NCI-H2227 (cell line): ENCODE results near the gene HPSE2.
"Not testable (repeated sequence)": the region's sequence is repeated elsewhere in the genome, so short reads cannot be mapped to it uniquely, and the experiment has no call there.

Experiments
- DNase-seq: peaks from one replicate; lab custom pipeline; 2025; ENCODE audit not compliant: unreplicated experiment; lab: John Stamatoyannopoulos, UW

Gene HPSE2

DNA sequence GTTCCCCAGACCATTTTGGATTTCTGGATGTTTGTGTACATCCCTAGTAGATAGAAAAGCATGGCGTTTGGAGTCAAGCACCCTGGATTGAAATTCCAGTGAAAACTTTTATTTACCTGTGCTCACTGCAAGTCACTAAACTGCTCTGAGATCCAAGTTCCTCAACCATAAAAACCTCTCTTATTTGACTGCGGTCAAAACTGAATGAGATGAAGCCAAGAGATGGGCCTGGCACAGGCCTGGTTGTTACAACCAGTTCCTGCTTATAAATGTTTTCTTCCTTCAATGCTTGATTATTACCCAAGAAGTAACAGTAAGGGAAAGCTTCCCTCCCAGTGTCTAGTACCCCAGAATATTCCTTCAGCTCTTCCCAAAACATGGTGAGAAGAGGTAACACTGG, 718.0 kb downstream of the HPSE2 start:
- no peak for DNase-seq

DNA sequence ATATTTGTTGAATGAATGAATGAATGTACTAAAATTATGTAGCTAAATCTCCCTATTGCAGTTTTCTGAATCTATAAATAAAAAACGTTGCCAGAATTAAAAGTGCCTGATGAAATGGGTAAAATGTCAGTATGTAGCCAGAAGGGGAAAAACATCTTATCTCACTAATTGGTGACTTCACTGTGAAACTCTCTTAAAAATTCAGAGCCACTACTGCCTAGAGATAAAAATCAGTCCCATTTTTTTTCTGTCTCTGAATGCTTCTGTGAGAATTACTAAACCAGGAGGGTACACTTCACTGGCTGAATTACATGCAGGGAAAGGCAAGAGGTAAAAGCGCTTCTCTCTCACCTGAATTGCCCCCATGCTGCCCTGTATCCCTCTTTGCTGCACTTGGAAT, 719.3 kb downstream of the HPSE2 start:
- DNase-seq, result no peak

DNA sequence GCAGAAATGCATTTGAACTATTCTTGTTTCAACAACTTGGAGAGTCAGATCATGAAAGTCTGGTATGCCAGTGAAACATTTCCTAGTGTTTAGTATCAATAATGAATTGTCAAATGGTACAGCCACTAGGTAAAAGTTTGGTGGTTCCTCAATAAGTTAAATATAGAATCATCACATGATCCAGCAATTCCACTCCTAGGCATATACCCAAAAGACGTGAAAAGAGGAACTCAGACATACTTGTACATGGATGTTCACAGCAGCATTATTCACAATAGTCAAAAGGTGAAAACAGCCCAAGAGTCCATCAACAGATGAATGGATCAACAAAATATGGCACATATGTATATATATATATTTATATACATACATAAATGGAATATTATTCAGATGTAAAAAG, 721.9 kb downstream of the HPSE2 start:
- no peak for DNase-seq

DNA sequence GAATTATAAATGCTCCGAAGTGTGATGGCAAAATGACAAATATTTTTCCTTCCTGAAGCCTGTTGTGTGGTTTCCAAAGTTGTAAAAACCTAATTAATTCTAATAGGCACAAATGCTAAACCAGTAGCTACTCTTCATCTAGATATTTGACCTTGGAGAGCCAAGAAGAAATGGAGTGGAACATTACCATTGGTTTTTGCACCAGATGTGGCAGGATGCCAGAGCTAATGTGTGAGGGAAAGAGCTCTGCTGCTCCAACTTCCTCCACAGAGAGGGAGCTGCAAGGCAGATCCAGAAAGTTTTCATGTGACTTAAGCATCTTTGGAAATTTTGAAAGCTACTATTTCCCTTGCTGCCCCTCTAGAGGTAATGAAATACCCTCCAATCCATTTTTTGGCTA, 723.8 kb downstream of the HPSE2 start:
- DNase-seq, result no peak

DNA sequence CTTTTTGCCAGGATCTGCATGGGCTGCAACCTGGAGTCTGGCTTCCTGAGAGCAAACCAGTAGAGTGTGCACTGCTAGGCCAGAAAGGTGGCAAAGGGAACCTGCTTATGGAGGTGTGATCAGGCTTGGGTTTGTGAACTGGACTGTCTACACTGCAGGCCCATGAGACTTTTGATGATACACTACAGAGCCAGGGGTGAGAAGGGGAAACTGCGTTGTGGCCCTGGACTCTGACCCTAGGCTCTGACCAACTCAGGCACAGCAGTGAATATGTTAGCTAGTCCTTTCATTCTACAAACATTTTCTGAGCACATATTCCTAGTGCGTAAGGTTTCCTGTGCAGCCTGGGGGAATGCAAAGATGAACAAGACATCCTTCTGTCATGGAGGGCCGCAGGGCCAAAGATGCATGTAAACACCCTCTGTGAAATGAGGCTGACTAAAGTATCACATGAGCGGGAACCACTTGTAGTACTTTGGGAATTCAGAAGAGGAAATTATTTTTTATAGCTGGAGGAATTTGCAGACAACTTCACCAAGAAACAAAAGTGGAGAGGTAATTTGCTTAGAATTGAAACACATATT, 725.1 kb downstream of the HPSE2 start:
- no peak for DNase-seq

DNA sequence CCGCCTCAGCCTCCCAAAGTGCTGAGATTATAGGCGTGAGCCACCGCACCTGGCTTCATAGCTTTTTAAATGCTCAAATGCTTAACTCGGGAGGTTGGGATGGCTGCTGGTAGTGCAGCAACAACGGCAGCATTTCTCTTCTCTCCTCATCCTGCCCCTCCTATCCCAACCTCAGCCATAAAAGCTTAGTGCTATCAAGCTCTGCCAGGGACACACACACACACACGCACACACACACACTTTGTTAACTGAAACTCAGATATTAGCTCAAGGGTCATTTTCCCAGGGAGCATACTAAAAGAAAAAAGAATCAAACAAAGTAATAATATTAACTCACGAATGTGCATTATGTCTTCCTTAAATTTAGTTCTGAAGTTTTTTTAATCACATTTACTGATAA, 725.9 kb downstream of the HPSE2 start:
- DNase-seq, result no peak

DNA sequence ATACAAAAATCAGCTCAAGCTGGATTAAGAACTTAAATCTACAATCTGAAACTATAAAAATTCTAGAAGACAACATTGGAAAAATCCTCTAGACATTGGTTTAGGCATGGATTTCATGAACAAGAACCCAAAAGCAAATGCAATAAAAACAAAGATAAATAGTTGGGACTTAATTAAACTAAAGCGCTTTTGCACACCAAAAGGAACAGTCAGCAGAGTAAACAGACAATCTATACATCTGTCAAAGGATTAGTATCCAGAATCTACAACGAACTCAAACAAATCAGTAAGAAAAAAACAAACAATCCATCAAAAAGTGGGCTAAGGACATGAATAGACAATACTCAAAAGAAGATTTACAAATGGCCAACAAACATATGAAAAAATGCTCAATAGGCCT, 733.1 kb downstream of the HPSE2 start:
- not testable (repeated sequence) for DNase-seq

DNA sequence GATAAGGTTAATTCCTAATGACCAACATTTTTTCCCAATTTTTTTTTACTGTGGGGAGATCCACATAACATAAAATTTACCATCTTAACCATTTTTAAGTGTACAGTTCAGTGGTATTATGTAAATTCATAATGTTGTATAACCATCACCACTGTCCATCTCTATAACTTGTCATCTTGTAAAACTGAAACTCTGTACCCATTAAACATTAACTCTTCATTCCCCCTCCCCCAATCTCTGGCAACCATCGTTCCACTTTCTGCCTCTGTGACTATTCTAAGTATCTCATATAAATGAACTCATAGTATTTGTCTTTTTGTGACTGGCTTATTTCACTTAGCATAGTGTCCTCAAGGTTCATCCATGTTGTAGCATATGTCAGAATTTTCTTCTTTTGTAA, 742.9 kb downstream of the HPSE2 start:
- no peak for DNase-seq

DNA sequence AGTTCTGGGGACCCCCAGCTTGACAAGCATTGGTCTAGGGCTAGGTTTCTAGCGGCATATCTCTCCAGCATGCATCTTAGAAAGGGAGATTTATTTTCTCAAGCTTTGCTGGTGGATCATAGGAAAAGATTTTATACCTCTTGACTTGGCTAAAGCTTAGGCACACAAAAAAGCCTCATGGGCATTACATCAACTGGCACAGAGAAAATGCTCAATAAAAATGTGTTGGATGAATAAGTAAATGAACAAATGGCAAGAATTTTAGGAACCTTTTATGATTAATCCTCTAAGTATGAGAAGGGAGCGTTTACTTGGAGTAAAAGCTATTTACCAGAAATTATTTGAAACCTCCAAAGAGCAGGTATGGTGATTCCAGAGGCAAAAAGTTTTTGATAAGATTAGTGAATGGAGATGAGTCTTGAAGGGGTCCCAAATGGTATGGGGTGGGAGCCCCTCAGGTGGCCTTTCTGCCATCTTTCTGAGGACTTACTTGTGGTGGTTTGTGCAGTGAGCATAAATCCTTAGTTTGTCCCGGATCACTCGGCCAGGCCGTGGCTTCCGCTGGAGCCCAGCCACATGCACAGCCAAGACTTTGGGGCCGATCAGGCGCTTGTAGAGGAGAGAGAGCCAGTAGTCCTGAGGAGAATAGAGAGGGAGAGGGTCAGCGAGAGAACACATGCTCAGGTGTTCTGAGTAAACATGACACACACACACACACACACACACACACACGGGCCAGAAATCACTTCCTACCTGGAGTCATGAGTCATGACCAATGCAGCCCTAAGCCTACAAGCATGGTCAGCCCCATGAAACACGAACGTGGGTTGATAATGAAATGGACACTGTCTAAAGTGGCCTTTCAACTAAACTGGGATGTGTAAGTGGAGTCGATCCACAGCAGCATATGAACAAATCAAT, 745.8 kb downstream of the HPSE2 start:
- no peak for DNase-seq

DNA sequence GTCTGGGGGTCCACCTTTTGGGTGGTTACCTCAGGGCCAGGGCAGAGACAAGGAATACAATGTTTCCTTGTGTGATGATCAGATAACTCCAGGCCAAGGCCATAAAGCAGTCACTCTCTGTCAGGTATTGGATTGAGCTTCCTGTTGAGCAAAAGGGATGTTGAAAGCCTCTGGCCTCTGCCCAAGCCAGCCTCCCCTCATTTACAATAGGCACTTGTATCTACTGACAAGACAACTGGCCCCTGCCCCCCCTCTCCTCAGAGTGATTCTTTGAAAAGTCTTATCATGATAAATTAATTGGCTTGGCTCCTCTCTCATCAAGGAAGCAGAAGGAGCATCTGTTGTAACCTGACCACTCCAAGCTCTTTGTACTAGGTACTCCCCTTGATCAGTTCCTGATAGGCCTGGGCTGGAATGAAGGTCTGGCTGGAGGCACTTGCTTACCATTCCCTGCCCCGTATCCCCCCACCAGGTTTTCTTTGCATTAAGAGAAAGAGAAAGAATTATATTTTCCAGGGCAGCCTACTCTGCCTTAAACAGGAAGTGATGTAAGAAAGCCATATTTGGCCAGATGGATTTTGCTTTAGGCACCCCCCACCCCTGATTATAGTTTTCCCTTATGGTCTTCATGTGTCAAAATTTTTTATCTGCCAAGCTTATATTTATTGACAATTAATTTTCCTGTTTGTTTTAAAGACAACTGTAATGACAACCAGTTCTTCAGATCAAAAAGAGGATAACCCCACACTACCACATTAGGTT, 746.8 kb downstream of the HPSE2 start:
- no peak for DNase-seq

DNA sequence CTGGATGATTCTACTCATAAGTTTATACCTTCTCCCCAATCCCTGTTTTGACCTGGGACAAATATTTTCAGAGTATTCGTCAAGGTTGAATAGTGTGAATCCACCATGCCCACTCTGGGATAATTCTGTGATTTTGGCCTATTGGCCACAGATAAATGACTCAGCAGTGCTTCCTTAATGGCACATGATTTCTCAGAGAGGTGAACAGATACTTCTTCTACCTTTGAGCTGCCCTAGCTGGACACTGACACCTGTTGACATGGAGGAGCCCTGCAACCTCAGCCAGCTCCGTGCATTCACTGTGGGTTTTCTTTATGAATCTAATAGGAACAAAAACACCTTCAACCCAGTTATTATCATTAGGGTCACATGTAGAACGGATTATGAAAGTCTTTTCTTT, 748.0 kb downstream of the HPSE2 start:
- DNase-seq, result no peak

DNA sequence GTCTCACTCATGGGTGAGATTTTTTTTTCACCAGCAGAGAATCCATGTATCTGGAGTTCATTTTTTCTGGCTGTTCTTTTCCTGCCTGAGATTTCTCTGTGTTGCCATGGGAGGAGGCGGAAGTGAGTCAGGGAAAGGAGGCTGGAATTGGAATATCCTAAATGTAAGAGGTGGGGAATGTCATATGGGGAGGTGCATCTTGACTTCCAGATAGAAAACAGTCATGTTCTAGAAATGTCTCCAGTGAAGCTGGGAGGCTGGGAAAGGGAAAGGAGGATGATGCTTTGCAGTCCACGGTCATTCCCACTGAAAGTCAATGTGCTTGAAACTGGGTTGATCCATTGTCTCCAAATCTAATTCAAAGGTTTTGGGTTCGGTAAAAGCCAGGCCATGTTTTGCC, 749.2 kb downstream of the HPSE2 start:
- no peak for DNase-seq

DNA sequence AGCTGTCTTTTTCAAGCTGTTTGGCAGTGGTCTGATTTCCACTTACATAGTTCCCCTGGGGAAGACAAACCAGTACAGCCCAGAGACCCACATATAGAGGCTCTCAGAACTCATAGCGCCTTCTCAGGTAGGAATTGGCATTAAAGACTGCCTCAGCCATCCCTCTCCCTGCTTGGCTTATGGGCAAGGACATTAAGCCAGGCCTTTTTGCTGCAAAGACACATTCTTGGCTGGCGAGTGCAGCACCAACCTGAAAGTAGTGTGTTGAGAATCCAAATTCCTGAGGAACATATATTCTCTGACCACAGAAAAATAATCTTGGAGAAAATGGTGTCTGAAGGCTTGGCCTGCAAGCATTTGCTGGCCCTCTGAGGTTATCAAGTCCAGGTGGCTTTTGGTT, 749.7 kb downstream of the HPSE2 start:
- DNase-seq, result no peak

DNA sequence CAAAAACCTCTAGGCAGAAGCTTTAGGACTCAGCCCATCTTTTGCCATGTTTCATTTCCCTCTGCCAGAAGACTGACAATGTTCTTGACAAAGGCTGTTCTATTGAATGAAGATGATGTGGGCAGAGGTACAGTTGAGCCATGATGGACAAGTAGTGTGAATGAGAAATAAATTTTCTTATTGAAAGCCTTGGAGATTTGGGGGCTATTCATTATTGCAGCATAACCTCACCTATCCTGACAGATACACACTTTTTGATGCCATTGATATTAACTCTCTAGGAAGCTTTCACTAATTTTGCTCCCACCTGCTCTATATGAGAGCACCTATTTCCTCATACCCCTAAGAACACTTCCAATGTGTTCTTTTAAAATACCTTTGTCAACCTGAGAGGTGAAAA, 752.0 kb downstream of the HPSE2 start:
- no peak for DNase-seq

DNA sequence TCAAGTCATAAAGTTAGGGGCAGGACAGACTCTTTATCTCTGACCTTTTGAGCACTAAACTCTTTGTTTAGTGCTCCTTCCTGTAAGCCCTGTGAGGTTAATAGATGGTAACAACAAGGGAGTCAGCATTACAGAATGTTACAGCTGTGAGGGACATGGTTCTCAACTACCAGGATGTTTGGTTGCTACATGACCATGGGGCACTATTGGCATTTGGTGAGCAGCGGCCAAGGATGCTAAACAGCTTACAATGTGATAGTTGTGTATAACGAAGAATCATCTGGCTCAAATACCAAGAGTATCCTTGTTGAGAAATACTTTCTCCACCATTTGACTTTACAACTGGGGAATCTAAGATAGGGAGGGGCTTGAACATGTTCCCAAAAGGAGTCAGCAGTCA, 753.6 kb downstream of the HPSE2 start:
- DNase-seq, result no peak

DNA sequence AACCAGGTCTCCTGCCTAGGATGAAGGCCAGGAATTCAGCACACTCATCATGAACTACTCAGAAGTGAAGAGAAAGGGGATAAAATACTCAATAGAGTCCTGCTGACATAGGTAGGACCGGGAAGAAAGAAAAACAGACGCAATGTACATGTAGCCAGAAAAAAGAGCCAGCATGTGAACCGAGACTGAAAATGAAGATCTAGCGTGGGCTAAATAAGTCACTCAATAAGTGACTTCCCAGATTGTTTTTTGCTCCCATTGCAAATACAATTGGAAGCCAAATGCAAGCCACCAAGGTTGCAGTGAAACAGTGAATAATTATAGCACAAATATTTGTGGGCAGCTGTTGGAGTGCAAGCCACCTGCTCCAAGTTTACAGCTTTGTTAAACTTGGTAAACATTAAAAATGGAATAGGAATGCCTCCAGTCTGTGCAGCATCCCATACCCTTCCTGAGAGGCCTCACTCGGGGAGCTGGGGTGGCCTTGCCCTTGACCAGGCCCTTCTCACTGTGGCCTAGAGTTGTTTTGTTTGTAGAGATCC, 754.2 kb downstream of the HPSE2 start:
- DNase-seq, result no peak

DNA sequence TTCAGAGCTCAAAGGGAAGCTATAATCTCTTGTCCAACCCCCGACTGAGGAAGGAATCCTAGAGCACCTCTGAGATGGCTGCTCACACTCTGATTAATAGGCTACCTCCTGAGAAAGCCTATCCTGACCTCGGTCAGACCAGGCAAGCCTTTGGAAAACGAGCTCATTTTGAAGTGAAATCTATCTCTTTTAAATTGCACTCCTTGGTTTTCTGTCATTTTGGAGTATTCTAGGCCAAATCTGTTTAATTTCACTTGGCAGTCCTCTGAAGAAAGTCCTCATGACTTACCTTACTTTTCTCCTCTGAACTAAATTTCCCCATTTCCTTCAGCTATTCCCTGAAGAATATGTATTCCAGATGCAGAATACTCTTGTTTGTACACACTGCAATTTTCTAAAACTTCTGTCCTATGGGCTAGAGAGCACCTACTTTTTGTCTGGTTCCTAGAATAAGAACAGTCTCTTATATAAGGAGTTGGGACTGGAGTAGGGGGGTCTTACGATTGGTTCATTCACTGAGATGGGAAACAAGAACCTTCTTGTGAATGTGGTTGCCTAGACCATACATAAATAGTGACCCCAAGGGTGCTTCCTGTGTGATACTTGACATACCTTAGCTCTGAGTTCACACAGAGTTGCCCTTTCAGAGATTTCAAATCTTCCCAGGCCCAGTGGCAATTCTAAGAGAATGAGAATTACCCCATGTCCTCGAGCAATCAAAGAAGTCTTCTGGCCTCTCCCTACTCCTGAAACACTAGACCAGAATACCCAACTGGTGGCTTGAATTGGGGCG, 757.0 kb downstream of the HPSE2 start:
- no peak for DNase-seq

DNA sequence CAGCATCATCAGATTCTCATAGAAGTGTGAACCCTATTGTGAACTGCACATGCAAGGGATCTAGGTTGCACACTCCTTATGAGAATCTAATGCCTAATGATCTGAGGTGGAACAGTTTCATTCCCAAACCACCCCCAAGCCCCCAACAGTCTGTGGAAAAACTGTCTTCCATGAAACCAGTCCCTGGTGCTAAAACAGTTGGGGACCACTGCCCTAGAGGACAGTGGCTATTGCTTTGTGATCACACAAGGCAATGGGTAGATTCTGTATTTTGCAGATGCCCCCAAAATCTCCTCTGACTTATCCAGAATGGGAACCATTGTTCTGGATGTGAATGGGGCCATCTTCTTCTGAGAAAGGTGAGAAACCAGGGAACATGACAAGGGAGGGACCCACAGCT, 757.8 kb downstream of the HPSE2 start:
- no peak for DNase-seq

DNA sequence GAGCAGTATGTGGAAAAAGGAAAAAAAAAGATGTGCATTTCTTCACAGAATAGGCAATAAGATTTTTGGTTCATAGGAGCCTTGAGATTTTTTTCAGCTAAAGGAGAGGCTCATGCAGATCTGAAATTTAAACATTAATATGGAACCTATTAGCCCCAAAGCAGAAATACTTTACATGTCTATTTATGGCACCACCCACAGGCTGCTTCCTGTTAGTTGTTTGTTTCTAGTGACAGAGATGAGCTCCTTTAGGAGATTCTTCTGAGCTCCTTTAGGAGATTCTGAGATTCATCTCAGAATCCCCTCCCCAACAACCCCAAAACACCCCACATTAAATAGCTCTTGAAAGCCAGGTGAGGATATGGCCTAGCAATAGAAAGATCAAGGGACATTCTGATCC, 761.0 kb downstream of the HPSE2 start:
- no peak for DNase-seq

DNA sequence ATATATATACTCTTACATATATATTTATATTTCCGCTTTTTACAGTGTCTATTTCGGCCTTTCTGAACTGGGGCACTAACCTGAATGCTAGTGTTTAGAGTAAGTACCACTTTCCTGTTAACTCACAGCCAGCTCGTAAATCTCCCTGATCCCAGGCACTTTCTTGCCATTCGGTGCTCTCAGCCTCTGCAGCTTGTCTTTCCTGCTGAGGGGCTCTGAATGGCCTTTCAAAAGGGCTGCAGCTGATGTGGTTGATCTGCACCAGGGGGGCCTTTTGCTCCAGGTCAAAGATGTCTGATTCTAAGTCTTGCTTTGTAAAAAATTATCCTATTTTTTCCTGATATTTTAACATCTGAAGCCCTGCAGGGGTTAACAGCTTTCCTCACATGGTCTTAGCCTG, 763.5 kb downstream of the HPSE2 start:
- DNase-seq, result no peak

DNA sequence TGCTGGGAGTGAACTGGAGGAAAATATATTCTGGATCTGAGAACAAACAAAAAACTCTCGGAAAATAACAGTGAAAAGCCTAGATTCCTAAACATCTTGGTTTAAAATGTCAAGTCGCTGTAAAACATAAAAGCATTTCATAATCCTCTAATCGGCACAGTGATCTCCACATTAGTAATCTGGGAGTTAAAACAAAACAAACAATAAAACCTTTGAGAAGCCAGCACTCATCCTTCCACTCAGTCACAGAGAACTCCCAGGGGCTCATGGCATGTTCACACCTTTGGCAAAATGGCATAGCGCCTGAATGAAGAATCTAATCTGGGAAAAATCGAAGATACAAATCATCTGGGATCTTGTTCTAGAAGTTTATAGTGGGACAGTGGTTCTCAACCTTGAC, 764.8 kb downstream of the HPSE2 start:
- no peak for DNase-seq
